Inflammatory macrophage treated with lipopolysaccharide for 1 hour (primary cell): Measurements from ENCODE around the gene PANX2.
"Not testable (repeated sequence)": the region's sequence is repeated elsewhere in the genome, so short reads cannot be mapped to it uniquely, and the experiment has no call there.

Source experiments
- DNase-seq, 2 donors: peaks; one replicate each; pipeline ENCODE4 v3.0.0-alpha.2; 2020 to 2022

Gene PANX2

GRCh38 chr22:50199251-50199721 lies 28.8 kb downstream of the PANX2 start:
- DNase-seq, result no peak

- no peak for DNase-seq
Observed at GRCh38 chr22:50199829-50200460, 29.4 kb downstream of the PANX2 start.

- peak; percentile 87 to 91 for DNase-seq
Observed at GRCh38 chr22:50200461-50201190, 30.1 kb downstream of the PANX2 start, which contains the start of gene SELENOO. TSS of gene SELENOO (plus strand) at chr22:50201011. CDS start at chr22:50201037, 26 bp downstream.

GRCh38 chr22:50201191-50202129 lies 30.9 kb downstream of the PANX2 start:
- peak in 1 of 2 donors; percentile 7 for DNase-seq

GRCh38 chr22:50202130-50202666 lies 31.7 kb downstream of the PANX2 start:
- no peak for DNase-seq

- DNase-seq, result no peak
Observed at GRCh38 chr22:50203288-50203687, 32.8 kb downstream of the PANX2 start.

- peak; percentile 55 to 56 for DNase-seq
Observed at GRCh38 chr22:50204571-50204970, 34.0 kb downstream of the PANX2 start.

GRCh38 chr22:50204998-50205397 lies 34.5 kb downstream of the PANX2 start:
- not testable (repeated sequence) for DNase-seq

- DNase-seq, result no peak
Observed at GRCh38 chr22:50205781-50206569, 35.4 kb downstream of the PANX2 start.

GRCh38 chr22:50206599-50206998 lies 36.1 kb downstream of the PANX2 start:
- peak; percentile 49 to 60 for DNase-seq

GRCh38 chr22:50207383-50208140 lies 37.0 kb downstream of the PANX2 start:
- DNase-seq, result no peak

GRCh38 chr22:50208430-50208938 lies 38.0 kb downstream of the PANX2 start:
- no peak for DNase-seq

GRCh38 chr22:50208939-50209892 lies 38.7 kb downstream of the PANX2 start:
- no peak for DNase-seq

GRCh38 chr22:50209893-50210292 lies 39.4 kb downstream of the PANX2 start:
- peak in 1 of 2 donors; percentile 81 for DNase-seq

- no peak for DNase-seq
Observed at GRCh38 chr22:50210378-50211139, 40.0 kb downstream of the PANX2 start.

- DNase-seq, result no peak
Observed at GRCh38 chr22:50211147-50211546, 40.6 kb downstream of the PANX2 start.

- DNase-seq, result no peak
Observed at GRCh38 chr22:50213263-50213662, 42.7 kb downstream of the PANX2 start.

- DNase-seq, result no peak
Observed at GRCh38 chr22:50215297-50216054, 44.9 kb downstream of the PANX2 start.
